Activated CD4-positive, alpha-beta T cell treated with anti-CD3 and anti-CD28 coated beads for 48 hours (primary cell): ENCODE data around the gene HCCS.
"Not testable (repeated sequence)": the region's sequence is repeated elsewhere in the genome, so short reads cannot be mapped to it uniquely, and the experiment has no call there.

Source experiments
- DNase-seq: peaks from one replicate; pipeline ENCODE4 v3.0.0-alpha.2; 2020

HCCS gene

GRCh38 chrX:11111037-11111851, at the start of gene HCCS:
Gene HCCS (plus strand): TSS chrX:11111332. CDS start chrX:11112061, 729 bp downstream.
- DNase-seq = peak; percentile 86

- no peak for DNase-seq
These were observed 46.9 kb upstream of the HCCS start for GRCh38 chrX:11064276-11064675.

- no peak for DNase-seq
These were observed 46.1 kb upstream of the HCCS start for GRCh38 chrX:11064851-11065600.

GRCh38 chrX:11066812-11067211, 44.3 kb upstream of the HCCS start:
- no peak for DNase-seq

GRCh38 chrX:11073381-11073780, 37.8 kb upstream of the HCCS start:
- no peak for DNase-seq

- DNase-seq = no peak
These were observed 30.3 kb upstream of the HCCS start for GRCh38 chrX:11080741-11081305.

- no peak for DNase-seq
These were observed 29.6 kb upstream of the HCCS start for GRCh38 chrX:11081511-11081910.

GRCh38 chrX:11085305-11085704, 25.8 kb upstream of the HCCS start:
- no peak for DNase-seq

- no peak for DNase-seq
These were observed 21.3 kb upstream of the HCCS start for GRCh38 chrX:11089802-11090201.

GRCh38 chrX:11097933-11098332, 13.2 kb upstream of the HCCS start:
- no peak for DNase-seq

GRCh38 chrX:11099465-11099864, 11.7 kb upstream of the HCCS start:
- DNase-seq = no peak

- DNase-seq = no peak
These were observed 10.7 kb upstream of the HCCS start for GRCh38 chrX:11100281-11101035.

- no peak for DNase-seq
These were observed 8.1 kb upstream of the HCCS start for GRCh38 chrX:11103006-11103405.

GRCh38 chrX:11103751-11104150, 7.4 kb upstream of the HCCS start:
- no peak for DNase-seq

GRCh38 chrX:11105080-11105479, 6.1 kb upstream of the HCCS start:
- DNase-seq = no peak

GRCh38 chrX:11108253-11108941, 2.7 kb upstream of the HCCS start:
- no peak for DNase-seq

GRCh38 chrX:11109968-11110367, 1.2 kb upstream of the HCCS start:
- DNase-seq = no peak

- DNase-seq = no peak
These were observed 815 bp downstream of the HCCS start for GRCh38 chrX:11111947-11112346.

GRCh38 chrX:11113731-11114130, 2.6 kb downstream of the HCCS start:
- no peak for DNase-seq

- DNase-seq = no peak
These were observed 6.6 kb downstream of the HCCS start for GRCh38 chrX:11117745-11118144.

- no peak for DNase-seq
These were observed 8.3 kb downstream of the HCCS start for GRCh38 chrX:11119313-11119943.

- DNase-seq = not testable (repeated sequence)
These were observed 12.0 kb downstream of the HCCS start for GRCh38 chrX:11123087-11123486.
